ENCODE measurements around the gene PRTN3. TPM values are rescaled to one million over a fixed set of nuclear protein-coding genes. Genes with fewer than 3 reads are reported as not detected.

The PRTN3 gene
- total RNA-seq, 1 experiment from 2014 or later = not detected

- no peak overlapping the region for H3K4me3 ChIP-seq
- peak; percentile 97 to 98 for DNase-seq
- no peaks in the 10 kb centered on the region for H3K79me2 ChIP-seq (ENCODE audit: low read depth)
- no peak overlapping the region for H3K27ac ChIP-seq
- intact Hi-C loops (cut with micrococcal nuclease; ENCODE audit: unreplicated experiment) = loop anchor here (1.0 to 2.0 kb wide), 3 partner anchors 25 to 113 kb away; no protein-coding TSS in a partner anchor
- H3K9me3 ChIP-seq (ENCODE audit: insufficient read depth, low read depth) = no peaks in the 10 kb centered on the region
- no peaks in the 10 kb centered on the region for H3K27me3 ChIP-seq (ENCODE audit: insufficient read depth, low read depth)
- H3K9me2 ChIP-seq (ENCODE audit: insufficient read depth) = no peaks in the 10 kb centered on the region
- ChIA-PET POLR2A (ENCODE audit: unreplicated experiment) (no interaction called here), CTCF (interaction anchor here (0.5 to 0.6 kb wide), 3 partner anchors 23 to 141 kb away, joined by 3 to 5 read pairs (median 5); no protein-coding TSS in a partner anchor)
- H4K20me1 ChIP-seq (ENCODE audit: insufficient read depth) = peaks cover 54% of the 10 kb centered on the region
- BruUV-seq (replicated peaks) = no TSS peak
- H3K4me2 ChIP-seq = 0 out of 2 replicates have a peak overlapping the region, but pooled peaks have one; percentile 40
- H3K4me1 ChIP-seq (replicated peaks; ENCODE audit: insufficient read depth) = peaks cover 14% of the 10 kb centered on the region
- 0 out of 2 replicates have a peak, but pooled peaks cover 8% of the 10 kb centered on the region for H3K36me3 ChIP-seq (ENCODE audit: low read depth)
- peaks cover 30% of the 10 kb centered on the region for H3F3A ChIP-seq (ENCODE audit: insufficient read depth, low read depth)
- no peak overlapping the region for H2AFZ ChIP-seq
- TF ChIP-seq CTCF (conservative IDR thresholded peaks at IDR 0.05) (peak; percentile 74), EZH2 (IDR thresholded peaks at IDR 0.05; ENCODE audit: low read depth) (no peak)
These were observed 42.9 kb downstream of the PRTN3 start for GRCh38 chr19:883661-884211.

- Histone ChIP-seq H3K79me2 (ENCODE audit: low read depth) (no peaks in the 10 kb centered on the region), H3K36me3 (ENCODE audit: low read depth) (0 out of 2 replicates have a peak, but pooled peaks cover 8% of the 10 kb centered on the region), H3K27ac (no peak overlapping the region), H3K9me2 (ENCODE audit: insufficient read depth) (no peaks in the 10 kb centered on the region), H3F3A (ENCODE audit: insufficient read depth, low read depth) (peaks cover 36% of the 10 kb centered on the region), H3K27me3 (ENCODE audit: insufficient read depth, low read depth) (no peaks in the 10 kb centered on the region), H2AFZ (no peak overlapping the region), H3K4me1 (replicated peaks; ENCODE audit: insufficient read depth) (peaks cover 14% of the 10 kb centered on the region), H4K20me1 (ENCODE audit: insufficient read depth) (peaks cover 59% of the 10 kb centered on the region), H3K9me3 (ENCODE audit: insufficient read depth, low read depth) (no peaks in the 10 kb centered on the region), H3K4me3 (no peak overlapping the region), H3K4me2 (0 out of 2 replicates have a peak overlapping the region, but pooled peaks have one; percentile 37)
- POLR2A ChIA-PET (ENCODE audit: unreplicated experiment) = no interaction called here
- intact Hi-C loops (cut with micrococcal nuclease; ENCODE audit: unreplicated experiment) = no loop called here
- DNase-seq = no peak
- BruUV-seq (replicated peaks) = no TSS peak
- TF ChIP-seq CTCF (conservative IDR thresholded peaks at IDR 0.05) (no peak), EZH2 (IDR thresholded peaks at IDR 0.05; ENCODE audit: low read depth) (no peak)
- CTCF ChIA-PET = no interaction called here
These were observed 43.8 kb downstream of the PRTN3 start for GRCh38 chr19:884420-885211.

DNA sequence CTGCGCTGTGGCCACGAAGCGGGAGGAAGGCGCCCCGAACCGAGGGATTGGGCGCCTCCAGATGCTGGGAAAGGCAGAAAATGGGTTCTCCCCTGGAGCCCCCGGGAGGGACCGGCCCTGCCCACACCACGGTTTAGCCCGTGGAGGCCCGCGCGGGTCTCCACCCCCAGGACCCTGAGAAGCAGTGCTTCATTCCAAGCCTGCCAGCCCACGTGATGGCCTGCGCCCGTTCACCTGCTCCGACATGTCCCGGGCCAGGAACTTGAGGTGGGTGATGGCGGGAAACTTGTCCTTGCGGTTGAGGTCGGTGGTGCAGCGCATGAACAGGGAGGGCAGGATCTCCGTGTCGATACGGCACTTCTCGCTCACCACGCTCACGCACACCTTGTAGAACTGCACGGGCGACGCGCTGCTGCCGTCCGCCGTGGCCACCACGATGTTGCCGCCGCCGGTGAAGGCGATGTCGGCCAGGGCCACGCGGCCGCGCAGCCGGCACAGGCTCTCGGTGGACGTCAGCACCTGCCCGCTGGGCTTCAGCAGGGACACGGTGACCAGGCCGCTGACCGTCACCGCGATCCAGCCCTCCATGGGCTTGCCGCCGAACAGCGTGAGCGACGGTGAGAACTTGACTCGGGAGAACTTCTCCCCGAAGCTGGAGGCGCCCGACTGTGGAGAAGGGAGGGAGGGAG is 44.9 kb downstream of the PRTN3 start:
- BruUV-seq (replicated peaks) = no TSS peak
- H3K9me3 ChIP-seq (ENCODE audit: insufficient read depth, low read depth) = no peaks in the 10 kb centered on the region
- intact Hi-C loops (cut with micrococcal nuclease; ENCODE audit: unreplicated experiment) = no loop called here
- no peaks in the 10 kb centered on the region for H3K79me2 ChIP-seq (ENCODE audit: low read depth)
- peaks cover 14% of the 10 kb centered on the region for H3K4me1 ChIP-seq (replicated peaks; ENCODE audit: insufficient read depth)
- no peak overlapping the region for H3K4me3 ChIP-seq
- no peak for DNase-seq
- ChIA-PET CTCF (no interaction called here), POLR2A (ENCODE audit: unreplicated experiment) (no interaction called here)
- TF ChIP-seq CTCF (conservative IDR thresholded peaks at IDR 0.05) (no peak), EZH2 (IDR thresholded peaks at IDR 0.05; ENCODE audit: low read depth) (no peak)
- 0 out of 2 replicates have a peak, but pooled peaks cover 8% of the 10 kb centered on the region for H3K36me3 ChIP-seq (ENCODE audit: low read depth)
- peaks cover 38% of the 10 kb centered on the region for H3F3A ChIP-seq (ENCODE audit: insufficient read depth, low read depth)
- H2AFZ ChIP-seq = no peak overlapping the region
- H3K27me3 ChIP-seq (ENCODE audit: insufficient read depth, low read depth) = no peaks in the 10 kb centered on the region
- H4K20me1 ChIP-seq (ENCODE audit: insufficient read depth) = peaks cover 57% of the 10 kb centered on the region
- no peak overlapping the region for H3K4me2 ChIP-seq
- no peak overlapping the region for H3K27ac ChIP-seq
- no peaks in the 10 kb centered on the region for H3K9me2 ChIP-seq (ENCODE audit: insufficient read depth)
